ENCODE results near the gene TMCO6.

GRCh38 chr5:140590861-140591260 is 48.4 kb upstream of the TMCO6 start:
- TF ChIP-seq CTCF (IDR thresholded peaks at IDR 0.05) = no peak
- no peak for TF ChIP-seq POLR2A (IDR thresholded peaks at IDR 0.05)
